ENCODE results near the gene AK5. TPM values are rescaled to one million over a fixed set of nuclear protein-coding genes. Genes with fewer than 3 reads are reported as not detected.

AK5 gene
- total and polyA plus RNA-seq, 2 of the 4 experiments (the other 2 are of a cell fraction), result 22.5 to 25.8 TPM

DNA sequence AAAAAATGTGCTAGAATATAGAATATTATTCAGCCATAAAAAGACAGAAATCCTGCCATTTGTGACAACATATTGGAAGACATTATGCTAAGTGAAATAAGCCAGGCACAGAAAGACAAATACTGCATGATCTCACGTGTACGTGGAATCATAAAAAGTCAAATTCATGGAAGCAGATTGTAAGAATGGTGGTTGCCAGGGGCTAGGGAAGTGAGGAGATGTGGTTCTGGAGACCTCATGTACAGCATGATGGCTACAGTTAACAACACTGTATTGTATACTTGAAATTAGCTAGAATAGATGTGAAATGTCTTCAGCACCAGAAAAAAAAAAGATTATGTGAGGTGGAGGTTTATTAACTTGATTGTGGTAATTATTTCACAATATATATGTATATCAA, 234.3 kb downstream of the AK5 start:
- H3K9me1 ChIP-seq (ENCODE audit: insufficient read depth, low read length), result peaks cover 9% of the 10 kb centered on the region
- dilution Hi-C loops (cut with HindIII; ENCODE audit: low sequenced_read_pairs, unreplicated experiment), result no loop called here
- in situ Hi-C loops (cut with MboI; ENCODE audit: low sequenced_read_pairs), result no loop called here
- no peaks in the 10 kb centered on the region for H3K36me3 ChIP-seq (ENCODE audit: control insufficient read depth, insufficient read depth, low read length)
- DNase-seq (no peak), ATAC-seq (ENCODE audit: low read depth) (no peak)
- WGBS, 2 experiments (ENCODE audit: extremely low coverage in 2 of 2, insufficient read length in 1 of 2), result 100% methylated on average over 1 of the region's 2 CpGs; no CpG with 5 or more reads in 1 of the 2 experiments
- H3K4me1 ChIP-seq (ENCODE audit: control insufficient read depth, insufficient read depth, low read length), result peaks cover 23% of the 10 kb centered on the region
- TF ChIP-seq POLR2A (IDR thresholded peaks at IDR 0.05; ENCODE audit: low read depth, low read length) (no peak), RCOR1 (IDR thresholded peaks at IDR 0.05; ENCODE audit: insufficient replicate concordance, low read length) (no peak), BHLHE40 (IDR thresholded peaks at IDR 0.05; ENCODE audit: low read depth, low read length) (no peak), MXI1 (IDR thresholded peaks at IDR 0.05; ENCODE audit: borderline replicate concordance, low read depth, low read length) (no peak), FOS (IDR thresholded peaks at IDR 0.05; ENCODE audit: low read depth, low read length) (no peak), RFX5 (IDR thresholded peaks at IDR 0.05; ENCODE audit: low read depth, low read length) (no peak), MAFK (IDR thresholded peaks at IDR 0.05; ENCODE audit: low read depth, low read length) (no peak), CEBPB (IDR thresholded peaks at IDR 0.05; ENCODE audit: low read depth, low read length) (no peak), RAD21 (IDR thresholded peaks at IDR 0.05; ENCODE audit: low read length) (no peak), SMC3 (IDR thresholded peaks at IDR 0.05; ENCODE audit: low read depth, low read length) (no peak), MAZ (IDR thresholded peaks at IDR 0.05; ENCODE audit: borderline replicate concordance, low read depth, low read length) (no peak), CHD1 (IDR thresholded peaks at IDR 0.05; ENCODE audit: low read depth, low read length) (no peak), NFE2L2 (IDR thresholded peaks at IDR 0.05; ENCODE audit: low read depth, low read length) (no peak)
- TF ChIP-seq, protein P1, sequence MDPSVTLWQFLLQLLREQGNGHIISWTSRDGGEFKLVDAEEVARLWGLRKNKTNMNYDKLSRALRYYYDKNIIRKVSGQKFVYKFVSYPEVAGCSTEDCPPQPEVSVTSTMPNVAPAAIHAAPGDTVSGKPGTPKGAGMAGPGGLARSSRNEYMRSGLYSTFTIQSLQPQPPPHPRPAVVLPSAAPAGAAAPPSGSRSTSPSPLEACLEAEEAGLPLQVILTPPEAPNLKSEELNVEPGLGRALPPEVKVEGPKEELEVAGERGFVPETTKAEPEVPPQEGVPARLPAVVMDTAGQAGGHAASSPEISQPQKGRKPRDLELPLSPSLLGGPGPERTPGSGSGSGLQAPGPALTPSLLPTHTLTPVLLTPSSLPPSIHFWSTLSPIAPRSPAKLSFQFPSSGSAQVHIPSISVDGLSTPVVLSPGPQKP (IDR thresholded peaks at IDR 0.05; ENCODE audit: borderline replicate concordance, low read depth, low read length), result no peak
- TF ChIP-seq, protein P2, sequence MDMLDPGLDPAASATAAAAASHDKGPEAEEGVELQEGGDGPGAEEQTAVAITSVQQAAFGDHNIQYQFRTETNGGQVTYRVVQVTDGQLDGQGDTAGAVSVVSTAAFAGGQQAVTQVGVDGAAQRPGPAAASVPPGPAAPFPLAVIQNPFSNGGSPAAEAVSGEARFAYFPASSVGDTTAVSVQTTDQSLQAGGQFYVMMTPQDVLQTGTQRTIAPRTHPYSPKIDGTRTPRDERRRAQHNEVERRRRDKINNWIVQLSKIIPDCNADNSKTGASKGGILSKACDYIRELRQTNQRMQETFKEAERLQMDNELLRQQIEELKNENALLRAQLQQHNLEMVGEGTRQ (IDR thresholded peaks at IDR 0.05; ENCODE audit: low read depth, low read length), result no peak
- TF ChIP-seq, protein P3, sequence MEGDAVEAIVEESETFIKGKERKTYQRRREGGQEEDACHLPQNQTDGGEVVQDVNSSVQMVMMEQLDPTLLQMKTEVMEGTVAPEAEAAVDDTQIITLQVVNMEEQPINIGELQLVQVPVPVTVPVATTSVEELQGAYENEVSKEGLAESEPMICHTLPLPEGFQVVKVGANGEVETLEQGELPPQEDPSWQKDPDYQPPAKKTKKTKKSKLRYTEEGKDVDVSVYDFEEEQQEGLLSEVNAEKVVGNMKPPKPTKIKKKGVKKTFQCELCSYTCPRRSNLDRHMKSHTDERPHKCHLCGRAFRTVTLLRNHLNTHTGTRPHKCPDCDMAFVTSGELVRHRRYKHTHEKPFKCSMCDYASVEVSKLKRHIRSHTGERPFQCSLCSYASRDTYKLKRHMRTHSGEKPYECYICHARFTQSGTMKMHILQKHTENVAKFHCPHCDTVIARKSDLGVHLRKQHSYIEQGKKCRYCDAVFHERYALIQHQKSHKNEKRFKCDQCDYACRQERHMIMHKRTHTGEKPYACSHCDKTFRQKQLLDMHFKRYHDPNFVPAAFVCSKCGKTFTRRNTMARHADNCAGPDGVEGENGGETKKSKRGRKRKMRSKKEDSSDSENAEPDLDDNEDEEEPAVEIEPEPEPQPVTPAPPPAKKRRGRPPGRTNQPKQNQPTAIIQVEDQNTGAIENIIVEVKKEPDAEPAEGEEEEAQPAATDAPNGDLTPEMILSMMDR (conservative IDR thresholded peaks at IDR 0.05; ENCODE audit: low read depth, low read length), result no peak
- H3K9me3 ChIP-seq (ENCODE audit: control insufficient read depth, insufficient read depth, low read length), result peaks cover 2% of the 10 kb centered on the region; the same call in 1 of the 2 replicates
- H2BK15ac ChIP-seq (ENCODE audit: low read depth, low read length), result peak overlapping the region; percentile 83; the same call in 2 of the 3 replicates
- H3K23ac ChIP-seq (ENCODE audit: low read depth, low read length), result peak overlapping the region; percentile 86; the same call in 1 of the 2 replicates
- no peaks in the 10 kb centered on the region for H4K20me1 ChIP-seq (ENCODE audit: insufficient read depth, low read length)
- peak overlapping the region; percentile 100 for H3K4ac ChIP-seq (ENCODE audit: low read depth, low read length)
- peak overlapping the region; percentile 96; the same call in 1 of the 2 replicates for H3K18ac ChIP-seq (ENCODE audit: low read depth, low read length)
- peak overlapping the region; percentile 90 for H3K14ac ChIP-seq (replicated peaks; ENCODE audit: low read depth, low read length)
- H3K79me1 ChIP-seq (ENCODE audit: low read depth in 1 of 2, low read length in 2 of 2), result peaks cover 4 to 45% of the 10 kb centered on the region in 2 experiments; a peak in 3 of 4 replicates
- H4K8ac ChIP-seq (ENCODE audit: low read depth in 2 of 2, low read length in 2 of 2), result peak overlapping the region; percentile 96 to 99
- peak overlapping the region; percentile 94 for H3K27ac ChIP-seq (ENCODE audit: insufficient read depth, low read length)
- BruUV-seq (replicated peaks), result no TSS peak
- H4K5ac ChIP-seq (ENCODE audit: low read depth, low read length), result peak overlapping the region; percentile 77; the same call in 1 of the 2 replicates
- peak overlapping the region; percentile 99; the same call in 1 of the 2 replicates for H2BK20ac ChIP-seq (ENCODE audit: low read depth, low read length)
- intact Hi-C loops (cut with micrococcal nuclease), result loop anchor here (5.0 kb wide), 1 partner anchor 234 kb away; the partner anchor contains the start of gene AK5
- H3K4me2 ChIP-seq (ENCODE audit: low read depth, low read length), result no peak overlapping the region
- no peak overlapping the region for H3K4me3 ChIP-seq (ENCODE audit: insufficient read depth, low read depth, low read length)
- no peak overlapping the region; the same call in 1 of the 2 replicates for H3K56ac ChIP-seq (ENCODE audit: extremely low read depth, insufficient read depth, low read length)
- peak overlapping the region; percentile 99; the same call in 1 of the 2 replicates for H4K91ac ChIP-seq (ENCODE audit: insufficient read depth, low read depth, low read length)
- H2AFZ ChIP-seq (replicated peaks; ENCODE audit: low read length, poor library complexity), result no peak overlapping the region
- H3K27me3 ChIP-seq (ENCODE audit: control insufficient read depth, insufficient read depth, low read length), result no peaks in the 10 kb centered on the region
- H2BK5ac ChIP-seq (ENCODE audit: low read depth, low read length, poor library complexity, severe bottlenecking), result peak overlapping the region; percentile 99
- H2BK120ac ChIP-seq (ENCODE audit: low read depth, low read length), result peak overlapping the region; percentile 100
- no peak overlapping the region for H2AK9ac ChIP-seq (replicated peaks; ENCODE audit: low read depth, low read length, poor library complexity)
- peak overlapping the region; percentile 97 for H2AK5ac ChIP-seq (ENCODE audit: low read depth, low read length)
- ChIA-PET POLR2A (ENCODE audit: unreplicated experiment) (no interaction called here), CTCF (interaction anchor here (0.7 to 1.7 kb wide), 5 partner anchors 18 to 373 kb away, joined by 3 to 4 read pairs (median 3); no protein-coding TSS in a partner anchor)
- no peak overlapping the region for H3K9ac ChIP-seq (ENCODE audit: low read depth, low read length)
